GM21576 (cell line): ENCODE measurements around the gene RASGRF2.

ENCODE experiments used
- ATAC-seq: cut with Tn5 transposase; IDR thresholded peaks from one replicate; pipeline ENCODE4 v1.9.1; 2021; ENCODE audit warnings: mild to moderate bottlenecking, moderate library complexity; ENCODE audit not compliant: unreplicated experiment

The RASGRF2 gene

DNA sequence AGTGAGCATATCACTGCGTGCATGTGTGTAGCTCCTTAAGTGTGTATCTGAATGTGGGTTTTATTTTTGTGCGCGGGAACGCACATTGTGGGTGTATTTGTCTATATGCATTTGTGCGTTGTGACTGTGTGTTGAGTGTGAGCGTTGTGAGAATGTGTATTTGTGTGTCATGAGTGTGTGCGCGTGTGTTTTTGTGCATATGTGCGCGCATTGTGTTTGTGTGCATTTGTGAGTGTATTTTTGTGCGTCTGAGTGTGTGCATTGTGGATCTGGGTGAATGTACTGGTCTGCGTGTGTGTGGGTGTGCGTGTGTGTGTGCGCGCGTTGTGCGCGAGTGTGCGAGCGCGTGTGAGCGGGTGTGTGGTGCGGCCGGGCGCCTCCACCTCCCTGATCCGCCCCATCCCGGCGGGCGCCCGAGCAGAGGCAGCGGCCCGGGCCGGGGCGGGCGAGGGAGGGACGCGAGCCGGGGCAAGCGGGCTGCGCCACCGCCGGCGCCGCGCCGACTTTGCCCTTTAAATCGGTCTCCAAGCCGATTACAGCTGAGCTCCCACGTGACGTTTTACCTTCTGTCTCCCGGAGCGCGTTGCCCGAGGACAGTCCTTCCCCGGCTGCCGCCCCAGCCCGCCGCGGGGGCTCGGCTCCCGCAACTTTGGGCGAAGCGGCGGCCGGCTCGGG, at the start of gene RASGRF2:
RASGRF2 (plus strand) TSS at position 596 of the 675 bp plus-strand sequence. CDS start 376 bp downstream, outside the sequence.
- ATAC-seq: no peak

DNA sequence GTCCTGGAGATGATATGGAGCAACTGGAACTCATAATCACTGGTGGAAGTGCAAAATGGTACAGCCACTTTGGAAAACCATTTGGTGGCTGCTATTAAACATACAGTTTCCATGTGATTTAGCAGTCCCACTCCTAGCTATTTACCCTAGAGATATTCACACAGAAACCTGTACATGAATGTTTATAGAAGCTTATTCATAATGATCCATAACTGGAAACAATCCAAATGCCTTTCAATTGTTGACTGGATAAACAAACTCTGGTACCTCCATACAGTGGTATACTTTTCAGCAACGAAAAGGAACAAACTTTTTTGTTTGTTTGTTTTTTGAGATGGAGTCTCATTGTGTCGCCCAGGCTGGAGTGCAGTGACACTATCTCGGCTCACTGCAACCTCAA, 47.7 kb upstream of the RASGRF2 start:
- ATAC-seq: no peak

DNA sequence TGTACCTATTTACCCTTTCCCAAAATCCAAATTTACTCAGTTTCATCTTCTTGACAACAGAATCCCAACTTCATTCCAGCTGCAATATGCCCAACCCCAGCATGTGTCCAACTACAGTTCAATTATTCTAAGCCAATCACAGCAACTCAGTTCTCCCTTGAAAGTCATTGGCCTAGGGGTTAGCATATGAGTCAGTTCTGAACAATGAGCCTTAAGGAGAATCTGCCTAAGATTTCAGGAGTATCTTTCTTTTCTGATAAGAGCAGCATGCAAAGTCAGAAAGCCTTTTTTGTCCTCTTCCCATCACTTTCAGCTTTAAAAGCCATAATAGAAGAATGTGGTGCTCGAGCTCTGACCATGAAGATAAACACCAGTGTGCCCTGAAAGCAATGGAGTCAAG, 44.4 kb upstream of the RASGRF2 start:
- ATAC-seq: no peak

- no peak for ATAC-seq
Observed at GRCh38 chr5:80916676-80917075, 43.5 kb upstream of the RASGRF2 start.

- ATAC-seq: no peak
Observed at GRCh38 chr5:80917631-80918030, 42.5 kb upstream of the RASGRF2 start.

- no peak for ATAC-seq
Observed at GRCh38 chr5:80919678-80920196, 40.4 kb upstream of the RASGRF2 start.

GRCh38 chr5:80920333-80920732, 39.8 kb upstream of the RASGRF2 start:
- ATAC-seq: no peak

- no peak for ATAC-seq
Observed at GRCh38 chr5:80921026-80921425, 39.1 kb upstream of the RASGRF2 start.

- no peak for ATAC-seq
Observed at GRCh38 chr5:80925931-80926330, 34.2 kb upstream of the RASGRF2 start.

DNA sequence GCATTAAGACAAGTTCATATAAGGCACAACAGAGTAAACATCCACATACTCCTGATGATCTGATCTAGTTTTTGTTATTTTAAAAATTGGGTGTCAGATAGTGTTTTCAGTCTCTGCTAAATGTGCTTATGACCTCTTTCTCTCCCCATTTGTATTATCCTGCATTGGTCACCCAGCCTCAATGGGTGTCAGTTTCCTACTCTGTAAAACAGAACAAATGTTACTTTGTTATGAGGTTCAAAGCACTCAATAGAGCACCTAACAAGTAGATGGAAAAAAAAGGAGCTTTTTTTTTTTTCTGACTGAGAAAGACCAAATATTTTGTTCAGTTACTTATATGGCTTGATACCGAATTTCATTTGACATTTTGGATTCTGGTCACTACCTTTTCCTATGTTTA, 33.6 kb upstream of the RASGRF2 start:
- ATAC-seq: no peak

DNA sequence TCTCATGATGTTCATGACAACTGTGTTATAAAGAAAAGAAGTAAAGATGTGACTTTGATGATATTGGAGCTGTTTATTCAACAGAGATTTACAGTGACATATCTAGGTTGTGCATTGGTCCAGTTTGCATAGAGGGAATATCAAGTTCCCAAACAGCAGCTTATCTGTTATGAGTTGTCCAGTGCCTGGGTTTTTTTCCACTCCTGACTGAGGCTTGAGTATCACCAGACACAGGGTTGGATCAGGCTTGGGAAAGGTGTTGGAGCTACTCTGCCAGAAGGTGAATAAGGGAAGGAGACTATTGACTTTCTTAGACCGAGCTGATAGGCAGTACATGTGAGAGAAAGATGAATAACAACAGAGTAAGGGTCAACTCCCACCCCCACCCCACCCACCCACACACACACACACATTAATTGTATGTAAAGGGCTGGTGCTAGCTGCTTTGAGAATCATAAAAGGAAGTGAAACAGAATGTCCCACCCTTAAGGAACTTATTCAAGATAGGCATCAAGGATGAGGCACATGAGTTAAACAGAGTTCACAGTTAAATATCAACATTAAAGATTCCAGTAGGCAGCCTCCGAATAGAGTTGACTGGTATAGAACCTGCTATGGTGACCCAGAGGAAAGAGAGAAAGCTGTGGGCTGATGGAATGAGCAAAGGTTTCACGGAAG, 33.0 kb upstream of the RASGRF2 start:
- no peak for ATAC-seq

DNA sequence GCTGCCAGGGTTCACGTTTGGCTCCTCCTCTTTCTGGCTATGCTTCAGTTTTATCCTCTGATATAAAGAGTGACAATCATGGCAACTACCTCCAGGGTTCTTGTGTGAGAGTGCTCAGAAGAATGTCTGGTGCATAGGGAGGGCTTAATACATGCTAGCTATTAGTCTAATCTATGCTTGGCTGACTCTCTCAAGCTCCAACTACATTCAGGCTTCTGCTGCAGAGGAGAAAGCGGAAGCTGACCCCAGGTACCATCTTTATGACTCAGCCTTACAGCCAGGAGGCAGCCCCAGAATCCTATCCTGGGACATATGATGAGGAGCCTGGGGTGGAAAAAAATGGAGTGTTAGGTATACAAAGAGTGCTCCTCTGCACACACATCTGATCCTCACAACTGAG, 32.1 kb upstream of the RASGRF2 start:
- no peak for ATAC-seq

DNA sequence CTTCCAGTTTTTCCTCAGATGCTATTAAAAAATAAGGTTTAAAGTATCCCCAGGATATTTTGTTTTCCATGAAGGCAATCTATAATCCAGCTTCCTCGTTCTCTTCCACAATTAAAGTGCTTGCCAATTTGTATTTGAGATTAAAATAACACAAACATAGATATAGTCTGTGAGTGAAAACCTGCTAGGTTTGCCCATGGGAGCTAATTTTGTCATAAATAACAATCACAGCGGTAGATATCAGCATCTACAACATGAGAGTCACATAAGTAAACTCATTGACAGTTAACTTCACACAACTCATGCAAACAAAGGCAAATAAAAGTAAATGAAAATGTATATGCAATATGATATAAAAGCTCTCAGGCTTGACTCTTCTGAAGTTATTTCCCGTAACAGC, 29.2 kb upstream of the RASGRF2 start:
- ATAC-seq: no peak

- ATAC-seq: no peak
Observed at GRCh38 chr5:80931411-80931810, 28.8 kb upstream of the RASGRF2 start.

DNA sequence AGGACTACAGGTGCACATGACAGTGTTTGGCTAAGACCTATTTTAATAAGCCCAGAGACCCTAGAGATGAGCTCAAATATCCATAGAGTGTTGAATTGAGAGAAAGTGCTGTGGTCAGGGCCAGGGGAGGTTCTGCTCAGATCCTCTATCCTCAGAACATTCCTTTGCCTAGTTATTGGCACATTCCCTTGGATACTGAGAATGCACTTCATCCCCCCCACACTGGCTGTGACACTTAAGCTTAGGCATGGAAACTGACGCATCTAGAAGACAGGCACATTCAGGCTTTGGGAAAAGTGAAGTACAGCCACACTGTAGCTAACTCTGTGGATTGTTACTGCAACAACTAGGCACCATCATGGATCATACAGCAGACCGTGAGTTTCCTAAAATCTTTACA, 27.1 kb upstream of the RASGRF2 start:
- ATAC-seq: no peak

DNA sequence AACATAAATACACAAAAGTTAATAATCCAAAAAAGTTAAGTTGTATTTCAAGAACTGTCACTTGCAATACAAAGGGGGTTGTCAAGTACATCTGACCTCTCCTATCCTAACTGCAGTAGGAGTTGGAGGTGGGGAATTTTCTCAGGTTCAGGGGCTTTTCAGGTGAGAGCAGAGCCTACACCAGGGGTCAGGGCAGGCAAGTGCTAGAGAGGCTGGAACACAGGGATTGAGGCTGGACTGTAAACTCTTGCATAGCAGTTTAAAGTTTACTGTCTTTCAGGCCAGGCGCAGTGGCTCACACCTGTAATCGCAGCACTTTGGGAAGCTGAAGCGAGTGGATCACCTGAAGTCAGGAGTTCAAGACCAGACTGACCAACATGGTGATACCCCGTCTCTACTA, 25.4 kb upstream of the RASGRF2 start:
- no peak for ATAC-seq

DNA sequence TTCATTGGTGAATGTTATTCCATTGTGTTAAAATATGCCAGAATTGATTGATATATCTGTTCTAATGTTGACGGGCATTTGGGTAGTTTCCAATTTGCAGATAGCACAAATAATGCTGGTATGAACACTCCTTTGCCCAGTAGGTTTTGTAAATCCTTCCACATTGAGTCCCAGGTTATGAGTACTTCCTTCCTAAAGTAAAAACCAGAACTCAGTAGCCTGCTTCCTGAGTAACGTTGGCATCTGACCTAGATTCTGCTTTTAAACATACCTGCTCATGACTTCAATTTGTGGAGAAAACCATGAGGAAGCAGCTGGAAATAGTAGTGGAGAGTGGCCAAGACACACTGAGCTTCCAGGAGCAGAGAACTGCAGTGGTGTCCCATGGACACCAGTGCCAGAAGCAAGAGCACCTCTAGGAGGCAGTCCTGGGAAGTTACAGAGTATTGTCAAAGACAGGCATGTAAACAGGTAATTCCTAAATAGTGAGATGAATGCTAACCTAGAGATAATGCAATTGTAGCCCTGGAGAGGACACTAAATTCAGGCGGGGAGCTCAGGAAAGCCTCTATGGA, 24.3 kb upstream of the RASGRF2 start:
- no peak for ATAC-seq

DNA sequence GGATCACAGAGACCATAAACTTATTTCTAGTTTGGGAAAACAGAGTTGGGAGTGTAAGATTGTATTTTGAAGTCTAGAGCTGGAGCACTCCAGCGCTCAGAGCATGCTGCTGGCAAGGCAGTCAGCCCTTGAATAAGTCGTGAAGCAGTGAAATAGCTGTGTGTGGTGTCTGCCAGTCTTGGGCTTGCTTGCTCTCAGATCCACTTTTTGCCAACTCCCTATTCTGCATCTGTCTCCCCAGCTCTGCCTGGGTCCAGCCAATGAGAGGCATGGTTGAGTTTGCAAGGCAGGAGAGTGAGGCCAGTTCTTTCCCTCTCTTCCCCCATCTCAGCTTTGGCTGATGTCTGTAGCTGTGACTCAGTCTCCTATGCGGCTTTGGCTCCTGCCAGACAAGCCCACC, 23.3 kb upstream of the RASGRF2 start:
- no peak for ATAC-seq

DNA sequence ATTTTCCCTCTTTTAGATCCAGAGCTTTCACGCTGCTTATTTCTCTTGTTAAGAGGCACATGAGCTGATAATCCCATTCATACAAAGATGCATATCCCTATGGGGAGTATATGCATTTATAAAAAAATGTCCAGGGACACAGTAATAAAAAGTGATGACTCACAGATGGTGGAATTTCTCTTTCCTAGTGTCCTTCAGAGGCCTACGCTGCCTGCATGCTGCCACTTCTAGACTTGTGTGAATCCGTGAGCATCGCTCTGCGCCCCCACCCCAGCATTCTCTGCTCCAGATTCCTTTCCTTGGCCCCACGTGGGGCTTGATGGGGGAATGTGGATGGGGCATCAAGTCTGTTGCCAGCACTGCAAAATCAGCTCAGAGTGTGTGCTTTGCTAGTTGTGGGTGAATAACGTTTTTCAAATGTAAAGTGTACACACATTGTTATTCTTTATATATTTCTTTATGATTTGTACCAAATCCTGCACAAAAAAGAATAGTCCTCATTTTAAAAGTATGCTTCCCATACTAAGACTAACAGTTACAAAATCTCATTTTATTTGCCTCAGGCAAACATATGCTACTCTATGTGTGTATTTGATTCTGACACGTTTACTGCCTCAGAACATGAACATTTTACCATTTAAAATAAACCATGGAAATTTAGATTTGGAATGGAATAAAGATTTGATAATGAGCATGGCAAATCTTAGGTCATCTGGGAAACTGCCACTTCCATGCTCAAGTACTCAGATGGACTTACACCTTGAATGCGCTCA, 22.4 kb upstream of the RASGRF2 start:
- ATAC-seq: no peak

DNA sequence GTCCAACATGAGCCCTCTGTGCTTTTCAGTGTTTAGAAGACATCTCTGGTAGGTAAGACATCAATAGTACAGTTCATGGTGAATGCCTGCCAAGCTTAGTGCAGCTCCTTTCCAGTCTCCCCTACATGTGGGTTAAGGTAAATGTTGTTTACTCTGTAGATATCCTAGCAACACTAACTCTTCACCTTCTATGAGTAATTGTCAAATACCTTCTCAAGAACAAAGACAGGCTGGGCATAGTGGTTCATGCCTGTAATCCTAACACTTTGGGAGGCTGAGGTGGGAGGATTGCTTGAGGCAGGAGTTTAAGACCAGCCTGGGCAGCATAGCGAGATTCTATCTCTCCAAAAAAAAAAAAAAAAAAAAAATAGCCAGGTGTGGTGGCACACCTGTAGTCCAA, 18.7 kb upstream of the RASGRF2 start:
- no peak for ATAC-seq

GRCh38 chr5:80951366-80951765, 8.8 kb upstream of the RASGRF2 start:
- ATAC-seq: no peak
